NCI-H146 treated with DMSO at 0.1 percent for 48 hours (cell line): ENCODE data around the gene FBXL16.

ENCODE experiments used
- DNase-seq: peaks from one replicate; lab custom pipeline; 2025; ENCODE audit not compliant: unreplicated experiment; lab: John Stamatoyannopoulos, UW

The FBXL16 gene

DNA sequence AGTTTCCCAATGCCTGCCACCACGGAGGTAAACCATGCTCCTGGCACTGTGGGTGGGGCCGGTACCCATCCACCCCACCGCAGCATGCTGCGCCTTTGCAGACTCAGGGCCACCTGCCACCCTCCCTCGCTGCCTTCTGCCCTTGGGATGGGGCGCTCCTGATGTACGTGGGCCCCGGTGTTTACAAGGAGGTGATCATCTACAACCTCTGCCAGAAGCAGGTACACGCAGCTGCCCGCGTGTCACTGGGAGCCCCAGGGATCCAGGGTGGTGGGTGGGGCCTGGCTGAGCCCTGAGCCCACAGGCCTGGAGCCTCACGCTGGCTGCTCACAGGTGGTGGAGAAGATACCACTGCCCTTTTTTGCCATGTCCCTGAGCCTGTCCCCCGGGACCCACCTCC is 39.0 kb downstream of the FBXL16 start:
- DNase-seq: no peak

DNA sequence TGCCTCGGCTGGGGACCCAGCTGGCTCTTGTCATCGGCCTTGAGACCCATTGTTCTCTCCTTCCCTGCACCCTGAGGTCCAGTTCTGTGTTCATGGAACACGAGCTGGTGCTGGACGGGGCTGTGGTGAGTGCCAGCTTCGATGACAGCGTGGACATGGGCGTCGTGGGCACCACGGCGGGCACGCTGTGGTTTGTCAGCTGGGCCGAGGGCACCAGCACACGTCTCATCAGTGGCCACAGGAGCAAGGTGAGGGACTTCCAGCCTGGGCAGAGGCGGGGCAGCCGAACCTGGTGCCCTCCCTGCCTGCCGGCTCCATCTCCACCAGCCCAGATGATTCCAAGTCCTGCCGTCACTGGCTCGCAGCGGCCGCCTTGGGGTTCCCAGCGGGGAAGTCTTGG is 43.0 kb downstream of the FBXL16 start:
- no peak for DNase-seq

- no peak for DNase-seq
Measured at GRCh38 chr16:662095-662494, 43.5 kb downstream of the FBXL16 start.

DNA sequence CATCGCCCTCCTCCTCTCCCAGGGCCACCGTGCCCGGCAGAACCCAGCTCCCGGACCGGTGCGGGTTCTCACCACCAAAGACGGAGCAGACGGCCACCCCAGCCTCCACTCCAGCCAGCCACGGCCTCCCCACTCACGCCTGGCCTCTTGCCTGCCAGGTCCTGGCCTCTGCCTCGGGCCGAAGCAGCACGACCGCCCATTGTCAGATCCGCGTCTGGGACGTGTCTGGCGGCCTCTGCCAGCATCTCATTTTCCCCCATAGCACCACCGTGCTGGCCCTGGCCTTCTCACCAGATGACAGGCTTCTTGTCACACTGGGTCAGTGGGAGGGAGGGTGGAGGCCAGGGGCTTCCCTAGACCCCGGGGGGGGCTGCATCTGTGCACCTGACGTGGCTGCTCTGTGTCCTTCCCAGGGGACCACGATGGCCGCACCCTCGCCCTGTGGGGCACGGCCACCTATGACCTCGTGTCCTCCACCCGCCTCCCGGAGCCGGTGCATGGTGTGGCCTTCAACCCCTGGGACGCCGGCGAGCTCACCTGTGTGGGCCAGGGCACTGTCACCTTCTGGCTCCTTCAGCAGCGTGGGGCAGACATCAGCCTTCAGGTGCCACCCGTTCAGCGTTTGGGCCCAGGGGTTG is 44.3 kb downstream of the FBXL16 start:
- no peak for DNase-seq

GRCh38 chr16:660459-661183 is 45.0 kb downstream of the FBXL16 start:
- DNase-seq: no peak

DNA sequence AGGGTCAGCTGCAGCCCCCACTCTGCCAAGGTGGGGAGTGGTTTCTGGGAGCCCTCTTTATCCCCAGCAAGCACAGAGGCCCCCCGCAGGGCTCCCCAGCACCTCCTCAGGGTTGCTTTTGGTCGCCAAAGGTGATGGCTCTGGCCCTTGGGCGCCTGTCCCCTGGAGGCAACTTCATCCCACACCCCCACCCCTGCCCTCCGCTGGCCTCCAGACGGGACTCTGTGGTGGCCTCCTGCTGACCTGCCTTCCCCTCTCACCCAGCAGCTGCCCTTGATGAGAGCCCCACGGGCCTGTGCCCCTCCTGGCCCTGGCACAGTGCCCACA is 45.5 kb downstream of the FBXL16 start:
- DNase-seq: no peak

DNA sequence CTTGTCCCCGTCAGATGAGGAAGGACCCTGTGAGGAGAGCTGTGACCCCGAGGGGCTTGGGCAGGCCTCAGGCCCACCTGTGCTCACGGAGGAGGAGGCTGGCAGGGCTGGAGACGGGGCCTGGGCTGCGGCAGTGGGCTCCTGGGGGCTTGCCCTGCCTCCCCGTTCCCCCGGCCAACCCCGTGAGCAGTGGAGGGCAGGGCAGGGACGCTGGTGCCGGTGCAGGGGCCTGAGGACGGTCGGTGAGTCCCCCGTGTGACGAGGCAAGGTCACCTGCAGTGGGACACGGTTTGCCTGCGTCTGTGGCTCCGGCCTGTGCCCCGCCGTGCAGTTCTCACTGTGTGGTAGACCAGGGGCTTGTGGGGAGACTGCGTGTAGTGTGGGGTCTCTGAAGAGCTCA is 46.0 kb downstream of the FBXL16 start:
- DNase-seq: no peak

DNA sequence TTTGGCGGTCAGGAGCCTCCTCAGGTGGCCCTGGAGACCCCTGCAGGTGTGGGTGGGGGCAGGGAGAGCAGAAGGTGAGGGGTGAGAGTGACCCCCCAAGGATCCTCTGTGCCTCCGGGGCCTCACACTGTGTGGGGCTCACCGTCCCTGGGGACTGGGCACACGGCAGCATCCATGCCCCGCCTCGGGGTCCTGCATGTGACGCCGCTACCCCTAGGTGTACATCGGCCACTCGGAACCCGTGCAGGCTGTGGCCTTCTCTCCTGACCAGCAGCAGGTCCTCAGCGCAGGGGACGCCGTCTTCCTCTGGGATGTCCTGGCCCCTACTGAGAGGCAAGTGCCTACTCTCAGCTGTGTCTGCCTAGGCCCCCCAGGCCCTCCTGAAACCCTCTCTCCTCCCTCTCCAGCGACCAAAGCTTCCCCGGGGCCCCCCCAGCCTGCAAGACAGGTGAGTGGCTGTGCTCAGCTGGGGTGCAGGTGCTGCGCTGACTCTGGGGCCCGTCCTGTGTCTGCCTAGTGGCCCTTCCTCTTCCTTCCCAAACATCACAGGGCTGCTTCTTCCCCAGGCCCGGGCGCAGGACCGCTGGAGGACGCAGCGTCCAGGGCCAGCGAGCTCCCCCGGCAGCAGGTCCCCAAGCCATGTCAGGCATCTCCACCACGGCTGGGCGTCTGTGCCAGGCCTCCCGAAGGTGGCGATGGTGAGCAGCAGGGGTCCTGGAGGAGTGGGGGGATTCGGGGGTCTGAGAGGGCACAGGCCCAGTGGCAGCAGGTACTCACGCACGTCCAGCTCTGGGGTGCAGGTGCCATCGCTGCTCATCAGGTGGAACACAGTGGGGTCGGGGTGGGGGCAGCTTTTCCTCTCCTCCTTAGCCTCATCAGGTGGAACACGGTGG is 46.7 kb downstream of the FBXL16 start:
- DNase-seq: no peak

GRCh38 chr16:657487-657886 is 48.1 kb downstream of the FBXL16 start:
- no peak for DNase-seq

DNA sequence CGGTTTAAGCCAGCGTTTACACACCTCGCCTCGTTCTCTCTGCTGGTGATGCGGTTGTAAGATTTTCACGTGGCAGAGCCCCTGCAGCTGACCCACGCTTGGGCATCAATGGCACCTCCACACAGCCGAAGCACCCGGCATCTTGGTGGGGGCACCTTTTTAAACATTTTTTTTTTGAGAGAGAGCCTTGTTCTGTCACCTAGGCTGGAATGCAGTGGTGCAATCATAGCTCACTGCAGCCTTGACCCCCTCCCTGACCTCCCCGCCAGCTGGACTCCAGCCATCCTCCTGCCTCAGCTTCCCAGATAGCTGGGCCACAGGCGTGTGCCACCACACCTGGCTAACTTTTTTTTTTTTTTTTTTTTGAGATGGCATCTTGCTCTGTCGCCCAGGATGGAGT is 51.6 kb downstream of the FBXL16 start:
- no peak for DNase-seq

DNA sequence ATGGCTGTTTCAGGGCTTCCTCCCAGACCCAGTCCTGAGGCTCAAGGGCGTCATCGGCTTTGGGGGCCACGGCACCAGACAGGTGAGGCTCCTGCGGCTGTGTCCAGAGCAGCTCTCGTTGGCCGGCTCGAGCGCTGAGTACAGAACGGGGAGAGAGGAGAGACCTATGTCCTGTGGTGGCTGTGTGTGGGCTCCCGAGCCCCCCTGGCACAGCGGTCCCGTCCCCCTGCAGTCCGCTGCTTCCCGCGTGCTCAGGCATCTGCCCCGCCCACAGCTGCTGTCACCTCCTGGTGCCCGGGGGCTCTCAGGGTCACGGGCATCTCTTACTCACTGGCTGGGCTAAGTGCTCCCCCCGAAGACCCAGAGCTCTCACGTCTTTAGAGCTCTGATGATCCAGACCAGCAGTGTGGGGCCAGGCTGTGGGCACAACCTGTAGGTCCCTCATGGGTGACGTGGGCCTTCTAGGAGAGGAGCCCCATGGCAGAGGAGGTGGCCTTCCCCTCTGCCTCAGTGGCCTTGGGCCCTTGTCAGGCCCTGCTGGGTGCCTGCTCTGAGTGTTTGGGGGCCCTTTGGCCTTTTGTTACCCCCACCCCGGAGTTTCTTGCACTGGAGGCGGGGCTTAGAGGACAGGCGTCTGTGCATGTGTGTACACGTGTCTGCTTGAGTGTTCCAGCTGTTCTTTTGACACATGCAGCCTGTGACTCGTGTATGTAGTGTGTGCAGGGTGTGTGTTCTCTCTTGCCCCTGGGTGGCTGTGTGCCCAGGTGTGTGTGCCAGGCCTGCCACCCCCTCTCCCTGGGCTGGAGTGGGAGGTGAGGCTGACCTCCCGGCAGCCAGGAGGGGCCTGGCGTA is 52.9 kb downstream of the FBXL16 start:
- no peak for DNase-seq

- DNase-seq: no peak
Measured at GRCh38 chr16:651844-652243, 53.8 kb downstream of the FBXL16 start.

DNA sequence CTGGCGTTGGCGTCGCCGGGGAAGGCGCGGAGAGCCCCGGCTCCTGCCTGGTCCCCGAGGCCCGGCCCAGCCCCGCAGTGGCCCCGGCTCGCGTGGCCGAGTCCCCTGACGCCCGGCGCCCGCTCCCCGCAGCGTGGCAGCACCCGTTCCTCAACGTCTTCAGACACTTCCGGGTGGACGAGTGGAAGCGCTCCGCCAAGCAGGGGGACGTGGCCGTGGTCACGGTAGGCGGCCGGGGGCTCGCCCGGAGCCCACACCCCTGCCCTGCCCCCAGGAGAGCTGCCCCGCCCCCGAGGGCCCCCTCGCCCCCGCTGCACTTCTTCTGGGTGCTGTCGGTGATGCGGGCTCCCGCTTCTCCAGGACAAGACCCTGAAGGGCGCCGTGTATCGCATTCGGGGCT is 56.0 kb downstream of the FBXL16 start:
- DNase-seq: no peak

DNA sequence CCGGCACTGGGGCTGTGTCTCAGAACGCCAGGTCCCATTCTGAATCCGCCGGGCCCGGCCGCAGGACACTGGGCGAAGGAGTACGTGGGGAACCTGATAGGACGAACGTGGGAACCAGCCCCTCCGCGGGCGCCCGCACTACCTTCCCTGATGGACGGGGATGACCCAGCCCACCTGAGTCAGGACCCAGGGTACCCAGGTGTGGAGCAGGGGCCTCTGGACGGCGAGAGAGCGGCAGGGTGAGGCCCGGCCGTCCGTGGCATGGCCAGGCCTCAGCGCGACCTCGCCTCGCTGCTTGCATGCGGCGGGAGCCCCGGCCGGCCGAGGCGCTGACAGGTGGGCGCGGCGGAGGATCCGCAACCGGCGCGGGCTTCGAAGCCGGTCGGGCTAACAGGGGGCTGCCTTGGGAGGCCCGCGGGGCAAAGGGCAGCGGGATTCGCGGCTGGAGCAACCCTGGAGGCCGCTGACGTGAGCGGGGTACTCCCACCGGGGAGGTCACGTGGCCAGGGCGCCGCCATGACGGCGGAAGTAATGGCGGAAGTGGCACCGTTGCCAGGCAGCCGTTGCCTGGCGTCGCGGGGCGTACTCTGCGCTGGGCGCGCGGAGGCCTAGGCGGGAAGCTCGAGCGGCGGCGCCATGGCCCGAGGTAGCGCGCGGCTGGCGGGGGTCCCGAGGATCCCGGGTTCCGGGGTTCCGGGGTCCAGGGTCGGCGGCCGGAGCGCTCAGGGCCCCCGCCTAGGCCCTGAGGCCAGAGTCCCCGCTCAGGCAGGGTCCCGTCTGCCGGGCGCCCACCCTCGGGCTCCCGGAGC is 56.6 kb downstream of the FBXL16 start, which contains the start of gene WDR90:
Gene WDR90, plus strand, starts transcription at position 585 of the 809 bp plus-strand sequence. Its CDS starts 52 bp downstream, at position 637.
- DNase-seq: peak; percentile 84

GRCh38 chr16:648071-648780 is 57.4 kb downstream of the FBXL16 start:
- DNase-seq: peak; percentile 5

DNA sequence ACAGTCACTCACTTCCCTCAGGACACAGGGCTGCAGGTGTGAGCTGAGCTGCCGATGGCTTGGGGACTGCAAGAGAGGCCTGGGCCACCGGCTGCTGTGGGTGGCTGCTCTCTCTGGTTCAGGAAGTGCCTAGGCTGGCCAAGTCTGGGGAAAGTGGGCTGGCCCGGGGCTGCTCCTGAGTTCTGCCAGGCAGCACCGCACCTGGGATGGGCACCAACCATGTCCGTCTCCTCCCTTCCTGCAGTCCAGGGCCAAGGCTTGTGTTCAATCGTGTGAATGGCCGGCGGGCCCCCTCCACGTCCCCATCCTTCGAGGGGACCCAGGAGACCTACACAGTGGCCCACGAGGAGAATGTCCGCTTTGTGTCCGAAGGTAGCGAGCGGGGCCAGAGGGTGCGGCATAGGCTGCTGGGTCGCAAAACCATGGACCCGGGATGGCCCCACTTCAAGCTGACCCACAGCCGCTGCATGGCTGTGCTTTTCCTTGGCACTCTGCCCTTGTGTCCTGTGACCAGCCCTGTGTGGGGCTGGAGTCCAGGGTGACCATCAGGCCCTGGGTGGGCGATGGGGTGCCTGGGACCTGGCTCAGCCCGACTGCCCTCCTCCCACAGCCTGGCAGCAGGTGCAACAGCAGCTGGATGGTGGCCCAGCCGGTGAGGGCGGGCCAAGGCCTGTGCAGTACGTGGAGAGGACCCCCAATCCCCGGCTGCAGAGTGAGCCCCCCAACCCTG is 58.3 kb downstream of the FBXL16 start:
- no peak for DNase-seq

DNA sequence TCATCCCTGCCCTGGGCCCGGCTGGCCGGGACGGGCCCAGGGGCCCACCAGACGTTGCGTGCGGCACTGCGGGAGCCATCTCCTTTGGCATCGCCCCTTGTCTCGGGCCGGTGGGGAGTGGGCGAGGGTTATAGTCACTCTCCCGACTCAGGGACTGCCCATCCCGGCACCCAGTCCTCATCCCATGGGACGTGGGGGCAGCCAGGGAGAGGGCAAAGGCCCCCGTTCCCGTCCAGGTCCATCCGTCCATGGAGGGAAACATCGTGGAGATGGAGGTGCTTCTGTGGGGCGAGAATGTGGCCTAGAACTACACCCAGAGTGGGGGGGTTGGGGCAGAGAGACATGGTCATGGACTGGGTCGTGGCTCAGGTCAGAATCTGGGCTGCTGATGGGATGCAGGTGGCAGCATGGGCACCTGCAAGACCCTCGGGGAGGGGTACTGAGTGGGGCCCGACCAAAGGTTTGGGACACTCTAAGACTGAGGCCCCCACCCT is 58.9 kb downstream of the FBXL16 start:
- no peak for DNase-seq

DNA sequence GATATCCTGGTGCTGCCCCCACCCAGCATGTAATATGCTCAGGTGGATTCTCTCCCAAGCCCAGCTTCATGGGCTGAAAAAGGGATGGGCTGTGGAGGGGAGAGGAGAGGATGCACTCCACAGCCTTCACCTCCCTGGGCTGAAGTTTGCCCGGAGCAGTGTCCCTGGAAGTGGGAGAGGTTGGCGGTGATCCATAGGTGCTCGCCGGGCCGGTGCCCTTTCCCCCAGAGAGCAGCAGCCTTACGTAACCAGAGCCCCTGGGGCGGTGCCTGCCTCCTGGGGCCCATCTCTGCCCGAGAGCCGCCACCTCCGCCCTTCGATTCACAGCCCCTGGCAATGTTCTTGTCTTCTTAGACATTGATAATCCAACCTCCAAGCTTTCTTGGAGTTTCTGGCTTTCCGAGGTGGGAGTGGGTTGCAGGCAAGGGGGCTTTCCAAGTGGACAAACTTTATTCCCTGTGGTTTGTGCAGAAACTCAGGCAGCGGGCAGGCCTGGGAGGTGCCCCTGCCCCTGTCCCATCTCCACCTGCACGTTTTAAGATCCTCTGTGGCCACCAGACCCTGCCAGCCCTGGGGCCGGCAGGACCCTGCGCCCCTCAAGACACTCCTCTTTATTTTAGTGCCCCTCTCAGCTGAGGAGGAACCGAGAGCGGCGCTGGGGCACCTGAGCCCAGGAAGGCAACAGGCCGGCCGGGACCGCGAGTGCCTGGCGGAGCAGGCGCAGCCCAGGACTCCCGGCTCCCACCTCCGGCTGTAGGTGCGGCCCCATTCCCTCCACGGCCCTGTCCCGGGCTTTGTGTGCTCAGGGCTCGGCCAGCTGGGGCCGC is 59.5 kb downstream of the FBXL16 start:
- DNase-seq: no peak
